ENCODE data around the gene HOXC9.

Gene HOXC9

DNA sequence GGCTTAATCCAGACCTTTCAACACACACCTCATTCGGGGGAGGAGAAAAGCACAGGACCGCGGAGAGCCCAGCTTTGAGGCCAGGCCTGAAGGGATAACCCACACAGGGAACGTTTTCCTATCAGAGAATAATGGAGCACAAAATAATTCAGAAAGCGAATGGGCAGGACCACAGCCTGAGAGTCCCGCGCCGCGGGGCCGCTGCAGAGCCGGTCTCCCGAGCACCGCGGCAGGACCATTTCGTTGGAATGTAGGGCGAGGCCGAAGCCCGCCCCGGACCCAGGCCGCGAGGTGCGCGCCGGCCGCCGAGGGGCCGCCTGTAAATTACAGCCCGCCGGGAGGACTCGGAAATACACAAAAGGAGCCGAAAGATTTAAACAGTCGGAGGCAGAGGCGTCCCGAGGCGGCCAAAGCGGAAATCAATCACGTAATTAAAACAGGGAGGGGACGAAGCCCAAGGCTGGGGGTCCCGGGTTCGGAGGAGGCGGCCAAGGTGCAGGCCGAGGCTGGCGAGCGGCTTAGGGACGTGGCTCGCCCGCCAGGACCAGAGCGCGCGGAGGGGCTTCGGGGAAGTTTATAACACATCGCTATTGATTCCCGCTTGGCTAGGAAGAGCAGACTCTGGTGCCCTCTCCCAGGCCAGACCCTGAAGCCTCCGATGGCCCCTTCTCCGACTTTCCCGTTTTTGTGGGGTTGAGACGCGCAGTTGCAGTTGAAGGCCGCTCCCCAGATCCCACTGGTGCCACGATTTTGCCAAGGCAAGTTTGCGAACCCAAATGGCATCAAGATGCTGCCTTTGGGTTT is 47.4 kb downstream of the HOXC9 start:
- TF ChIP-seq GATA2 (IDR thresholded peaks at IDR 0.05; ENCODE audit: low read depth, low read length), result no peak
- no peak for TF ChIP-seq GATA3 (IDR thresholded peaks at IDR 0.05; ENCODE audit: low read depth, low read length)

DNA sequence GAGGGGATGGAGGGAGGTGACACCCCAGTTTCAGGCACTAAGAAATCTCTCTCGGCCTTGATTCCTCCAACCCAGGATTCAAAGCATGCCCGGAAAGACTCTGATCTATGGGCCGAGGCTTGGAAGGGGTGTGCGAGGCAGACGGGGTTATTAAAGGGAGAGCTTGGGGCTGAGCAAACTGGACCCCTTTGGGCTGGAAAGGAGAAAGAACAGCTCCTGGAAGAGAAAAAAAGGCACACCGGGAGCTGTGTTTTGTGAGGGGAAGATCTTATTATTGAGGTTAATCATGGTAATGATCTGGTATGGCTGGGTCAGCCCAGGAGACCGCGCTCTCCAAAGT is 48.0 kb downstream of the HOXC9 start:
- TF ChIP-seq GATA3 (IDR thresholded peaks at IDR 0.05; ENCODE audit: low read depth, low read length) (no peak), GATA2 (IDR thresholded peaks at IDR 0.05; ENCODE audit: low read depth, low read length) (no peak)

DNA sequence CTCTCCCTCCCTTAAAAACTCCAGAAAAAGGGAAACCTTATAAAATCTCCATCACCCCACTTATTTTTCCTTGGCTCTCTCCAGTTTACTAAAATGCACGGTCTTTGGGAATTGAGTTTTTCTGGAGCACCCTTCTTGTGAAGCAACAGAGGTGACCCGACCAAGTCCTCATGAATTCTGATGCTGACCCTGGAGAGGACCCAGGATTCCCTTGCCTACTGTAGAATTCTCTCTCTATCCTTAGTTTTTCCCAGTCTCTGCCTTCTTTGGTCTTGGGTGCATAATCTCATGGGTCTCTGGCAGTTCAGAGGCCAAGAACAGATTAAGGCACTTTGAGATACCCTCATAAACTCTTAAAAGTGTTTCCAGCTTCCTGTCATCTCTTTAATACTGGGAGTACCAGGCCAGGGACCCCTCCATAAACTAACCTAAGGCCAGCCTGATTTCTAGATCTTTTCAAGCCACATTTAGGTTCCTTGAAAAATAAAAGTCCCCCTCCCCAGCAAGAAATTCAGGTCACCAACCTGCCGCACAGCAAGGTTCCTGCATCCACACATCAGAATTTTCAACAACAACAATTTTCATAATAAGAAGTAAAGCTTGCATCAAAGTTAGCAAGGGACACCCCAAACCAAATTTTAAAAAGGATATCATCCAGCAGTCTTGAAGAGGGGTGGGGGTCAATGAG is 48.6 kb downstream of the HOXC9 start:
- no peak for TF ChIP-seq GATA2 (IDR thresholded peaks at IDR 0.05; ENCODE audit: low read depth, low read length)
- TF ChIP-seq GATA3 (IDR thresholded peaks at IDR 0.05; ENCODE audit: low read depth, low read length), result no peak

DNA sequence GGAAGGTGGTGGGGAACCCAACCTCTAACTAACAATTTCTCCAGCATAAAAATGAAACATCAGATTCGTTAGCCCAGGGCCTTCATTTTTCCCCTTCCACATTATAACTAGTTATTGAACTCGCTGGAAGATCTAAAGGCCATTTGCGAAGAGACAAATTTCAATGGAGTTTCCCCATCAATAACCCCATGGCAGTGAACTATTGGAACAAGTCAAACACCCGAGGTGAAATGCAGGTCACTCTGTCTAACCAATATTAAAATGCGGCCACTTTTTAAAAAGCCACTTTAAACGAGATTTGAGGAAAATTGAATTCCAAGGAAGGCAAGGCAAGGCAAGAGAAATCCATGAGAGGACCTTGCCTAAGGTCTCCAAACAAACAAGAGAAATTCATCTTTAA is 49.1 kb downstream of the HOXC9 start:
- TF ChIP-seq GATA2 (IDR thresholded peaks at IDR 0.05; ENCODE audit: low read depth, low read length), result no peak

DNA sequence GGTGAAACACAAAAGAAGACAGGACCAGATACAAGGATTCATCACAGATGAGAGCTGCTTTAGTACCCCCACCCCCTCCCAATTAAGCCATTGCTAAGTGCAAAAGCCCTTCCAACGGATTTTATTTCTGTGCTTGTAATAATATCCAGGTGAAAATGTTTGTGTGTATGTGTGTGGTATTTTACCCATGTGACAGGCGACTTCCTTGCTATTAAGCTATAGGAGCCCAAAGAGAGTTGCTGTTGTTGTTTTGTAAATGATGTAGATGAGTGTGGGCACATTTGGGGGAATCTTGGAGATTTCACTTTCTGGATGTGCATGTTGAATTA is 50.5 kb downstream of the HOXC9 start:
- TF ChIP-seq GATA3 (IDR thresholded peaks at IDR 0.05; ENCODE audit: low read depth, low read length) (no peak), GATA2 (IDR thresholded peaks at IDR 0.05; ENCODE audit: low read depth, low read length) (no peak)

DNA sequence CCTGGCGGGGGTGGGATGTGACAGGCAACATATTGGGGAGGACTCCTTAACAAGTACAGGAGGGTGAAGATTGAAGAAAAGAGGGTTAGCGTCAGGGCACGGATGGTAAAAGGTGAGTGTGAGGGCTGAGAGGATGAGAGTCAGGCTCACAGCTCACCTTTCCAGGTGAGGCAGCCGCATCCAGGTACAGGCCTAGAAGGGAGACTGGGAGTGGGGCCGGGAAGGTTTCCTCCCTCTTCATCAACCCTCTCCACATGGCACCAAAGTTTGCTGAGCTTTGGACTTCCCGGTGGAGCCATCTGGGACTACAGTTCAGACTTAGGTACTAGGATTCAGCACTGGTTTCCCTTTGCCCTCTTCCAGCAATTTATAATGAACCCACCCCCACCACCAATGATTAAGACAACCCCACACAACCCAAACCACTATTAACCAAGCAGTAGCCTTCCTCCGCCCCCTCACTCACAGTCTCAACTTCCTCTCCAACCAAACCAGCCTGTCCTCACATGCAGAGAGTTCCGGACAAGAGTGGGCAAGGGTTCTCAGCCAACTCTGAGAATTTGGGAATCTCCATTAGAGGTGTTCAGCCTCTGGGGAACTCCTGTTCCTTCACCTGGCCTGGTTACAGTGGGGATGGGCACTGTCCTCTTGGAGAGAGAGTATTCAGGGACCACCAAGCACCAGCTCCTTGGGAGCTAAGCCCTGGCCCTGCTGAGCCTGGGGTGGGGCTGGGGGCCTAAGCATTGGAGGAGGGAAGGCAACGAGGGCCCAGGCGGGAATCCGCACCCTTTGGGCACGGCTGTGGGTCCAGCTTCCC is 51.3 kb downstream of the HOXC9 start:
- TF ChIP-seq GATA3 (IDR thresholded peaks at IDR 0.05; ENCODE audit: low read depth, low read length) (no peak), GATA2 (IDR thresholded peaks at IDR 0.05; ENCODE audit: low read depth, low read length) (no peak)

DNA sequence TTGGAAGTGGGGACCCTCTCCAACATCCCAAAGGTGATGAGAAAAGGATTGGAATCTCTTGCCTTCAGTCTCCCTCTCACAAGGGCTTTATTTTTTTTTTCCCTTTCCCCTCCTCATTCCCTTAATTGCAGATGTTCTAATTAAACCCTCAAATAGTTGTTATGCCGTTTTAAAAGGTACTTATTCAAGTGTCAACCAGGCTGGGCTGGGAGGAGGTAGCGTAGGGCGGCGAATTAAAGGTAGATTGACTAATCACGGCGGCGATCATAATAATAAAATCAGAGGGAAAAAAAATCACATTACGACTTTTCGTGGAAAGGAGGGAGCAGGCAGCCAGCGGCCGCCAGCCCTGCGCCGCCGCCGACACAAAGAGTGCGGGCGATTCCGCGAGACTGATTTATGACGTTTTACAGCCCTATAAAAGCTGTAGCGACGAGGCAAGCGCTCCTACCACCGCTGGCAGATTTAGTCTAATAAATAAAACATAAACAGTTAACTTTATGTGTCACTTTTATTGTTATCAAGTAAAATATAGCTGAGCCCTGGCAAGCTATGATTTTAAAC is 52.0 kb downstream of the HOXC9 start:
- no peak for TF ChIP-seq GATA3 (IDR thresholded peaks at IDR 0.05; ENCODE audit: low read depth, low read length)
- TF ChIP-seq GATA2 (IDR thresholded peaks at IDR 0.05; ENCODE audit: low read depth, low read length), result peak; percentile 59

DNA sequence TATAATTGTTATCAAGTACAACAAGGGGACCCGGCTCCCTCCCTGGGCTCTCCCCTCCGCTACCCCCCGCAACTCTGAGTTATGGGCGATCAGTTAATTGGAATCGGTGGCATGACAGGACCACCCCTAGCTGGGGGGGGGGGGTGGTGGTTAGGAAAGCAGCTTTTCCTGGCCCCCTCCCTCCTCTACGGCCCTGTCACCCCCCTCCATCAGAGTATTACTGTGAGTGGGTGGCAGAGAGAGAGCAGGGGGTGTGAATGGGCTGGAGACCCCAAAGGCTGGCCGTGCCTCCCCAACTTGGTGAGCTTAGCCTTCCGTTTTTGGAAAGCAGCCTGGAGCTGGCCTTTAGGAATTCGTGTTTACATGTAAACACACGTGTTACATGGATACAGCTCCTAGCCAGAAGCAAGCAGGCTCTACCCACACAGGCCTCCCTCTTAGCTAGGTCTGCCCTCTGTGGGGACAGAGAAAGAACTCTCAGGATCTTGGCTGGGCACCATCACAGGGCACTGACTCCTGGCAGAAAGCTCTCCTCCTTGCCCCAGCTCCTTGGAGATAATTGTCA is 52.6 kb downstream of the HOXC9 start:
- TF ChIP-seq GATA2 (IDR thresholded peaks at IDR 0.05; ENCODE audit: low read depth, low read length), result no peak; the same call in 1 of the 2 replicates
- TF ChIP-seq GATA3 (IDR thresholded peaks at IDR 0.05; ENCODE audit: low read depth, low read length), result no peak
